ENCODE data around the gene MOCS3.

DNA sequence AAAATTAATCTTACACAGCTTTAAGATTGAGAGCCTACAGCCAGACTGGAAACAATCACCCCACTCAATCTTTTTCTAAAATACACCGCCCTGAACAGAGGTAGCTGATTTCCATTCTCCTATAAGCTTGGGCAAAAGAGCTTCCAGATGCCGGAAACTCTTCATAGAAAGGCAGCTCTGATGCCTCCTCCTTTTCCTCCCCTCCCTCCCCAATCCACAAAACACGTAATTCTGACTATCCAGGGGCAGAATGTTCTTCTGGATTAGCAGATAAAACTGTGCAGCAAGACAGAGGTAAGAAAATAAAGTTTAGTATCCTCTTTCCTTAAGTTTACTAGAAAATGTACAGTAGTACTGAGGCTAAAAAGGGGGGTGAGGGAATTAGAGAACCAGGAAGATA is 43.2 kb upstream of the MOCS3 start:
- TF ChIP-seq, protein P1, sequence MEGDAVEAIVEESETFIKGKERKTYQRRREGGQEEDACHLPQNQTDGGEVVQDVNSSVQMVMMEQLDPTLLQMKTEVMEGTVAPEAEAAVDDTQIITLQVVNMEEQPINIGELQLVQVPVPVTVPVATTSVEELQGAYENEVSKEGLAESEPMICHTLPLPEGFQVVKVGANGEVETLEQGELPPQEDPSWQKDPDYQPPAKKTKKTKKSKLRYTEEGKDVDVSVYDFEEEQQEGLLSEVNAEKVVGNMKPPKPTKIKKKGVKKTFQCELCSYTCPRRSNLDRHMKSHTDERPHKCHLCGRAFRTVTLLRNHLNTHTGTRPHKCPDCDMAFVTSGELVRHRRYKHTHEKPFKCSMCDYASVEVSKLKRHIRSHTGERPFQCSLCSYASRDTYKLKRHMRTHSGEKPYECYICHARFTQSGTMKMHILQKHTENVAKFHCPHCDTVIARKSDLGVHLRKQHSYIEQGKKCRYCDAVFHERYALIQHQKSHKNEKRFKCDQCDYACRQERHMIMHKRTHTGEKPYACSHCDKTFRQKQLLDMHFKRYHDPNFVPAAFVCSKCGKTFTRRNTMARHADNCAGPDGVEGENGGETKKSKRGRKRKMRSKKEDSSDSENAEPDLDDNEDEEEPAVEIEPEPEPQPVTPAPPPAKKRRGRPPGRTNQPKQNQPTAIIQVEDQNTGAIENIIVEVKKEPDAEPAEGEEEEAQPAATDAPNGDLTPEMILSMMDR (conservative IDR thresholded peaks at IDR 0.05): no peak
- no peak for TF ChIP-seq ZFX (IDR thresholded peaks at IDR 0.05)
